ENCODE results near the gene DCHS1.

Gene DCHS1

GRCh38 chr11:6609502-6610015 is 46.0 kb downstream of the DCHS1 start:
- DNase-seq, result no peak

- DNase-seq, result no peak
These were observed 46.7 kb downstream of the DCHS1 start for GRCh38 chr11:6608726-6609501.

GRCh38 chr11:6608011-6608410 is 47.6 kb downstream of the DCHS1 start:
- no peak for DNase-seq

GRCh38 chr11:6607190-6607795 is 48.3 kb downstream of the DCHS1 start:
- no peak for DNase-seq

GRCh38 chr11:6606471-6607189 is 49.0 kb downstream of the DCHS1 start:
- DNase-seq, result peak; percentile 84

GRCh38 chr11:6604790-6605189 is 50.8 kb downstream of the DCHS1 start:
- no peak for DNase-seq

- DNase-seq, result peak; percentile 14
These were observed 51.5 kb downstream of the DCHS1 start for GRCh38 chr11:6604081-6604626.

- DNase-seq, result peak; percentile 85
These were observed 52.1 kb downstream of the DCHS1 start, which contains the start of the genes ILK and RRP8 for GRCh38 chr11:6603287-6604080. TSS of gene ILK (plus strand) at chr11:6603774. CDS start at chr11:6604272, 498 bp downstream. TSS of gene RRP8 (minus strand) at chr11:6603616. CDS start at chr11:6603502, 114 bp downstream.

- DNase-seq, result no peak
These were observed 53.3 kb downstream of the DCHS1 start for GRCh38 chr11:6602096-6602940.

GRCh38 chr11:6601041-6601461 is 54.6 kb downstream of the DCHS1 start:
- no peak for DNase-seq

- no peak for DNase-seq
These were observed 55.7 kb downstream of the DCHS1 start for GRCh38 chr11:6599881-6600390.

- no peak for DNase-seq
These were observed 56.2 kb downstream of the DCHS1 start for GRCh38 chr11:6599449-6599848.

GRCh38 chr11:6598555-6598954 is 57.1 kb downstream of the DCHS1 start:
- DNase-seq, result no peak

GRCh38 chr11:6596239-6596877 is 59.3 kb downstream of the DCHS1 start:
- no peak for DNase-seq

GRCh38 chr11:6594142-6594768 is 61.4 kb downstream of the DCHS1 start:
- no peak for DNase-seq

- no peak for DNase-seq
These were observed 67.6 kb downstream of the DCHS1 start for GRCh38 chr11:6588018-6588417.

GRCh38 chr11:6587360-6587953 is 68.2 kb downstream of the DCHS1 start:
- DNase-seq, result peak; percentile 92

GRCh38 chr11:6586434-6587359 is 68.9 kb downstream of the DCHS1 start:
- peak; percentile 41 for DNase-seq

Measured in NCI-H2029 (cell line).